ENCODE data around the gene EFHD1.

EFHD1 gene

GRCh38 chr2:232633413-232634205, at the start of gene EFHD1:
TSS of gene EFHD1 (plus strand) at chr2:232633604. CDS start at chr2:232633705, 101 bp downstream.
- CTCF ChIA-PET: interaction anchor here (0.7 to 1.5 kb wide), 3 partner anchors 11 to 24 kb away, joined by 3 to 4 read pairs (median 4); no protein-coding TSS in a partner anchor
- POLR2A ChIA-PET: no interaction called here
- DNase-seq (ENCODE audit: extremely low spot score): peak; percentile 55
- TF ChIP-seq CTCF (IDR thresholded peaks at IDR 0.05; ENCODE audit: control extremely low read depth, extremely low read depth, low read depth, missing control alignments): no peak

GRCh38 chr2:232584238-232584637, 49.2 kb upstream of the EFHD1 start:
- CTCF ChIA-PET: interaction anchor here (1.2 kb wide), 1 partner anchor 9 kb away, joined by 4 read pairs; no protein-coding TSS in a partner anchor
- POLR2A ChIA-PET: no interaction called here
- no peak for DNase-seq (ENCODE audit: extremely low spot score)
- no peak for TF ChIP-seq CTCF (IDR thresholded peaks at IDR 0.05; ENCODE audit: control extremely low read depth, extremely low read depth, low read depth, missing control alignments)

- CTCF ChIA-PET: interaction anchor here (0.8 to 0.9 kb wide), 2 partner anchors 18 to 55 kb away, joined by 3 read pairs; no protein-coding TSS in a partner anchor
- POLR2A ChIA-PET: no interaction called here
- TF ChIP-seq CTCF (IDR thresholded peaks at IDR 0.05; ENCODE audit: control extremely low read depth, extremely low read depth, low read depth, missing control alignments): no peak
- no peak for DNase-seq (ENCODE audit: extremely low spot score)
Measured at GRCh38 chr2:232586943-232587505, 46.4 kb upstream of the EFHD1 start.

GRCh38 chr2:232587512-232587911, 45.9 kb upstream of the EFHD1 start:
- no peak for TF ChIP-seq CTCF (IDR thresholded peaks at IDR 0.05; ENCODE audit: control extremely low read depth, extremely low read depth, low read depth, missing control alignments)
- ChIA-PET CTCF (interaction anchor here (0.9 kb wide), 1 partner anchor 56 kb away, joined by 3 read pairs; no protein-coding TSS in a partner anchor), POLR2A (no interaction called here)
- DNase-seq (ENCODE audit: extremely low spot score): no peak

GRCh38 chr2:232588031-232588430, 45.4 kb upstream of the EFHD1 start:
- CTCF ChIA-PET: interaction anchor here (0.9 kb wide), 1 partner anchor 56 kb away, joined by 3 read pairs; no protein-coding TSS in a partner anchor

More at GRCh38 chr2:232588031-232588430, 45.4 kb upstream of the EFHD1 start:
- TF ChIP-seq CTCF (IDR thresholded peaks at IDR 0.05; ENCODE audit: control extremely low read depth, extremely low read depth, low read depth, missing control alignments): no peak
- no peak for DNase-seq (ENCODE audit: extremely low spot score)
- POLR2A ChIA-PET: no interaction called here

Data from GM10248 (cell line).